DOHH2 (cell line): ENCODE data around the gene PROK2.

Experiments
- EZH2phosphoT487 ChIP-seq: fragments of 200-600 bp; sonication (generic); IDR thresholded peaks from 2 replicates; pipeline ENCODE4 v1.6.1; 2017; ENCODE audit warnings: borderline replicate concordance, mild to moderate bottlenecking, antibody characterized with exemption, low read length, moderate library complexity, mixed read lengths
- TF ChIP-seq, protein P1 (sequence below): fragments of 200-600 bp; sonication (generic); IDR thresholded peaks from one replicate; pipeline ENCODE4 v1.5.1; 2014; ENCODE audit warnings: antibody characterized with exemption, mild to moderate bottlenecking, low read depth, low read length; ENCODE audit not compliant: poor library complexity, severe bottlenecking

DNA sequence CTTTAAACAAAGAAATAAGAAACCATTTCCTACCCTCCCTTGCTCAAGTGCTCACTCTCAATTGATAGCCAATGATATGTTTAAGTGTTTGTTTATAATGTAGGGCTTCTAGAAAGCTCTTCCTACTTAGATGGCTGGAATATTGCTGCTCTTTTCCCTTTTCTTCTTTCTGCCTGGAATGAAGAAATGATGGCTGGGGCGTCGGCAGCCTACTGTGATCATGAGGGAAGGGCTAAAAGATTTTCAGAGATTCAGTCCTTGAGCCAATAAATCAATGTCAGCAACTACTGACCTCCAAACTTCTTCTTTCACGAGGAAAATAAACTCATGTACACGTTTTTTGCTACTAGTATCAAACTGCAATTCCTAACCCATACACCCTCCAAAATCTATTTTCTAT, 33.3 kb downstream of the PROK2 start:
- TF ChIP-seq, protein P1, sequence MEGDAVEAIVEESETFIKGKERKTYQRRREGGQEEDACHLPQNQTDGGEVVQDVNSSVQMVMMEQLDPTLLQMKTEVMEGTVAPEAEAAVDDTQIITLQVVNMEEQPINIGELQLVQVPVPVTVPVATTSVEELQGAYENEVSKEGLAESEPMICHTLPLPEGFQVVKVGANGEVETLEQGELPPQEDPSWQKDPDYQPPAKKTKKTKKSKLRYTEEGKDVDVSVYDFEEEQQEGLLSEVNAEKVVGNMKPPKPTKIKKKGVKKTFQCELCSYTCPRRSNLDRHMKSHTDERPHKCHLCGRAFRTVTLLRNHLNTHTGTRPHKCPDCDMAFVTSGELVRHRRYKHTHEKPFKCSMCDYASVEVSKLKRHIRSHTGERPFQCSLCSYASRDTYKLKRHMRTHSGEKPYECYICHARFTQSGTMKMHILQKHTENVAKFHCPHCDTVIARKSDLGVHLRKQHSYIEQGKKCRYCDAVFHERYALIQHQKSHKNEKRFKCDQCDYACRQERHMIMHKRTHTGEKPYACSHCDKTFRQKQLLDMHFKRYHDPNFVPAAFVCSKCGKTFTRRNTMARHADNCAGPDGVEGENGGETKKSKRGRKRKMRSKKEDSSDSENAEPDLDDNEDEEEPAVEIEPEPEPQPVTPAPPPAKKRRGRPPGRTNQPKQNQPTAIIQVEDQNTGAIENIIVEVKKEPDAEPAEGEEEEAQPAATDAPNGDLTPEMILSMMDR: no peak
- TF ChIP-seq EZH2phosphoT487: no peak
